Measurements from ENCODE around the gene ZNF598.

ZNF598 gene

DNA sequence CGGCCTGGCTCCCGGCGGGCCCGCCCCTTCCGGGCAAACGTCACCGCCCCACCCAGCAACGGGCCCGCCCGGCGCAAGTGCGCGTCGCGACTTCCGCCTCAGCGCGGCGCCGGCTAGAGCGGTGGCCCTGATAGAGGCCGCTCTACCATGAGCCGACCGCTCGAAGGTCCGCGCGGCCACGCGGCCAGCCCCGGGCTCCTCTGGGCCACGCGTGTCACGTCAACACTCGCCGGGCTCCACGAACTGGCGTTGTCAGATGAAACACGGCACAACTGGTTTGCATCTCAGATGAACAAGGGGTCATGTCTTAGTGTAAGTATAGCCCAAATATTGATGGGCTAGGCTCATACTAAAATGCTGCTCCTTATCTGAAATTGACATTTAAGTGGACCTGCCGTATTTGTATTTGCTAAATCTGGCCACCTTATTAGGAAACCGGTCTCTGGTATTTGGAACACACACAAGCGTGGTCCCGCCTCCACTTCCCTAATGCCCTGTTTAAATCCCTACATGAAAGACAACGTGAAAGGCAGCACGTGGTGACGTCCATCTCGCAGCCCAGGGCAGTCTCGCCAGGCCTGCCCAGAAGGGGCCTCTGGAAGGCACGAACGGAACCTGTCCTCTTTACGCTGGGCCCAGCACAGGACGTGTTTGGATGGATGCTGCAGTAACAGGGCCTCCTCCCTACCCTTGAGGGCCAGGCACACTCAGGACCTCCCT lies at the start of gene ZNF598:
Gene ZNF598 (minus strand): TSS at position 31 of the 720 bp plus-strand sequence.
- peak; percentile 55 for DNase-seq

DNA sequence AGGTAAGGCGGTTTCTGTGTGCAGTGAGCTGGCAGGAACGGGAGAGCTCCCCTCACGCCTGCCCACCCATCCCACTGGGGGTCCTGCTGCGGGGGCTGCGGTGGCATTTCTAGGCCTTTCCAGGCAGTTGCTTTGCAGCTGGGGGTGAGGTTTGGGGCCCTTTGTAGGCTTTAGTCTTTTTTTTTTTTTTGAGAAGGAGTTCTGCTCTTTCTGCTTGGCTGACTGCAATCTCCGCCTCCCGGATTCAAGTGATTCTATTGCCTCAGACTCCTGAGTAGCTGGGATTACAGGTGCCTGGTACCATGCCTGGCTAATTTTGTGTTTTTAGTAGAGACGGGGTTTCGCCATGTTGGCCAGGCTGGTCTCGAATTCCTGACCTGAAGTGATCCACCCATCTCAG lies 49.3 kb upstream of the ZNF598 start:
- DNase-seq, result no peak

DNA sequence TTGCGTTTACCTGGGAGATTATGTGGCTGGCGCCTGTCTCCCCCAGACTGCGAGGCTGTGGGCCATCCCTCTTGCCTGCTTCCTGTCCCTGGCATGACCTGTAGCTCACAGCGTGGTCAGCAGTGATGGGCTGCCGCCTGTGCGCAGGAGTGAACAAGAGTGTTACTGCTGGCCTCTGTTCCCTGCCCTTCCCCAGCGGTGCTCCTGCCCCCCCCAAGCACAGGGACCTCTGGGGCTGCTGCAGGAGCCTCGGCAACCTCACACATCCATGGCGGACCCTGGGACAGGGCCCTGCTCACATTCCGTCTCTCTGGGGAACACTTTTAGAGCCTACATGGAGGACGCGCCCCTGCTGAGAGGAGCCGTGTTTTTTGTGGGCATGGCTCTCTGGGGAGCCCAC lies 48.8 kb upstream of the ZNF598 start:
- no peak for DNase-seq

DNA sequence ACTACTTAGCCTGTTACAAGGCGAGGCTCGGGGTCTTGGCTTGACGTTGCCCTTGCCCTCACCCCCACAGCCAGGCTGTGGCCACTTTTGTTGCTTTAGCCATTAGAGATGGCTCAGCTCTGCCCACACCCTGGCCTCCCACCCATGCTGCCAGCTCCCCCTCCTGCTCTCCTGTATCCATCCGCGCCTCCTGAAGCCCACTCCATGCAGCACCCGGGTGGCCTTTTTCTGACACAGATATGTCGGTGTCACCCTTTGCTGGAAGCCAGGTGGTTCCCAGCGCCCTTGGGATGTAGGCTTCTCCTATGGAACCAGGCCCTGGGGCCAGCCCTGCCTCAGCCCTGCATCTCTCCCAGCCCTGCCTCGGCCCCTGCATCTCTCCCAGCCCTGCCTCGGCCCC lies 47.8 kb upstream of the ZNF598 start:
- DNase-seq, result no peak

DNA sequence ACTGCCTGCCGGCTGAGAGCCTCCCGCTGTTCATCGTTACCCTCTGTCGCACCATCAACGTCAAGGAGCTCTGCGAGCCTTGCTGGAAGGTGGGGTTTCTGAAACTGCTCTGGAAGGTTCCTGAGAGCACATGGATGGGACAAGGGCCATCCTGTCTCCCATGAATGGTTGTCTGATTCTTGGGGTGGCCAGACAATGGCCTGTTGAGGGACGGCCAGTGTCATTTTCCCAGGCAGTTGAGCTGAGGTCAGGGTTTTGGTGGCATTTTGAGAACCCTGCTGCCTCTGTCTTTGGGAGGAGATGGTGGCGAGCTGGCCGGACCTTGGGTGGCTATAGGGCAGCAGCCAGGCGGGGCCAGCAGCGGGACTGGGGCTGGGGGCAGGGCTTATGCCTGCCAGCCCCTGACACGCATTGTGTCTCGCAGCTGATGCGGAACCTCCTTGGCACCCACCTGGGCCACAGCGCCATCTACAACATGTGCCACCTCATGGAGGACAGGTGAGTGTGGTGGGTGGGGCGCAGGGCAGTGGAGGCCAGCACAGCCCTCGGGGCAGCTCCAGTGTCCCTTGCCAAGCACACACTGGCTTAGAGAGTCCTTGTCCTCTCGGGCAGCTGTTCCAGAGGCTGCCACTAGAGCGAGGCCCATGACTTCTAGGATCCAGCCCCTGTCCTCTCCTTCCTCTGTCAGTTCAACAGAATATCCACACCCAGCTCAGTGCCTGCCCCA lies 47.2 kb upstream of the ZNF598 start:
- DNase-seq, result no peak

DNA sequence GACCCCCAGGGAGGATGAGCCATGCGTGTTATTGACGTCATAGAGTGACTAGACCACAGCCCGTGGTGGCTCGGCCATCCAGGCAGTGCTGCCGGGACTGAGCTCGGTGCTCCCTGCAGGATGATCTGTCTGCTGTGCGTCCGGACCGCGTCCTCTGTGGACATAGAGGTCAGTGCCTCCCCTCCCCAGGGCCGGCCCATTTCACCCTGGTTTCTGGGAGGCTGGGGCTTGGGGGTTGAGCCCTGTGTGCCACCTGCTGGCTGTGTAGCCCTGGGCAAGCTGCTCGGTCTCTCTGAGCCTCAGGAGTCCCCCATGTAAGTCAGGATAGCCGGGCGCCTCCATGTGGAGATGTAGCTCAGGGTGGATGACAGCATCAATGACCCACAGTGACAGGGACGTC lies 46.5 kb upstream of the ZNF598 start:
- no peak for DNase-seq

DNA sequence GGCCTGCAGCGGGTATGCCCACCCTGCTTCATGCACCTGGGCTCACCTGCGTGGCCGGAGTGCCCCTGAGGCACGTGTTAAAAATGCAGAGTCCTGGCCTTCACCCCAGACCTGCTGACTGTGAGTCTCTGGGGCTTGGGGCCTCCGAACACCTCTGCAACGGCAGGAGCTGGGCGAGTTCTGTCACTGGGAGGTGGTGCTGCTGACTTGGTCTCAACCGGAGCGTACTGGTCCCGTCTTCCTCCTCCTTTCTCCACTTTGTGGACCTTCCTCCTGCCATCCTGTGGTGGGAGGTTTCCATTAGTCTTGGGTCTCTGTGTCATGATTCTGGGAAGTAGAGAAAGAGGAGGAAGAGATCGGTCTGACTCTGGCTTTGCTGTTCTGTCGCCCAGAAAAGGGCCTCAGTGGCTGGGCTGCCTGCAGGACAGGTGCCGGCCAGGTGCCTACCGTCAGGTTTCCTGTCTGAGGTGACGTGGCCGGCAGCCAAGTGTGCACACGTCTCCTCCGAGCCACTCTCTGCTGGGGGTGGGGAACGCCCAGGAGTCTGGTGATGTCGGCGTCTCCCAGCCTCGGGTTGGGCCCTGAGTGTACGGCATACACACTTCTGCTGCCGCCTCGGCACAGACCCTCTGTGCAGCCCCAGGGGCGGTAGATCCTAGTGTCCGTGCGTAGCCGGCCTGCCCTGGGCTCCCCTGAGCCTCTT lies 45.1 kb upstream of the ZNF598 start:
- DNase-seq, result no peak

DNA sequence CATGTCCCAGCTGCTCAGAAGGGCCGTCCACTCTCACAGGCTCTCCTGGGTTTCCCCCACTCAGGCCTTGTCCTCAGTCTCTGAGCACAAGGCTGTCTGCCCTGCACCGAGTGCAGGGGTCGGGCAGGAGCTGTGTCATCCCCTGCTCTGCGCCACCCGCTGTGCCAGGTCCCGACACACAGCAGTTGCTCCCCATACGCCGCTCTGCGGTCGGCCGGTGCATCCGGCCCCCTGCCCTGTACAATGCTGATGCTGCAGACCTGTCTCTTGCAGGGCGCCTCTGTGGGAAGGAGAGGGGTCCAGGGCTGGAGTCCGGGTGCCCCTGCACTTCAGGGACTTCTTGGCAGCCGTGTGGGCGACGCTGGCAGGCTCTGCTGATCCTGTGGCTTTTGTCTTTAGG lies 44.3 kb upstream of the ZNF598 start:
- no peak for DNase-seq

DNA sequence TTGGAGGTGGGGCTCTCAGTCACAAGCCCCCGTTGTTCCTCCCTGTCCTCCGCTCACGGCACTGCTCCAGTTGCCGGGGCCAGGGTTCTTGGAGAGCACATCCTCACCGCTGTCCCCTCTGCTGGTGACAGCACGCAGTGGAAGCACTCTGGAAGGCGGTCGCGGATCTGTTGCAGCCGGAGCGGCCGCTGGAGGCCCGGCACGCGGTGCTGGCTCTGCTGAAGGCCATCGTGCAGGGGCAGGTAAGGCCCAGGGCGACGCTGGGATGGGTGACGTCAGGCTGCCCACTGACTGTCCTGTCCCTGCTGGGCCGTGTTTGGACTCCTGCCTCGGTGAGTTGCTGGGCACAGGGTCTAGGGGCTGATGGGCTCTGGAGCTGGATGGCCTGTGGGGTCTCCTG lies 43.6 kb upstream of the ZNF598 start:
- no peak for DNase-seq

DNA sequence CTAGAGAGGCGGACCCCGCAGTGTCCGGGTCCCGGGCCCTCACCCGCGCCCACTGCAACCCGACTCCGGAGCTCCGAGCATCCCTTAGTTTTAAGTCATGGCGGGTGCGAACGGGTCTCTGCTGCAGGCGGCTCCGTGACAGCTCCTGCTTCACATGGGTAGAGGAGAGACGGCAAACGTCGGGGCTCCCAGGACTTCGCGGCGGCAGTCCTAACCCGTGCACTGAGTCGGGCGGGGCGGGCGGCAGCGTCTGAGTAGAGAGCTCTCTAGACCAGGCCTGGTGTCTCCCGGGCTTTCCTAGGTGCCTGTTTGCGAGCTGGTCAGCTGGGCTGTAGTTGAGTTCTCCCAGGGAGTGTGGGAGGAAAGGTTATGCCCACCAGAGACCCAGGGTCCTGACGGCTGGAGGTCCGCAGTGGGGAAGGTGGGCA lies 38.5 kb upstream of the ZNF598 start:
- no peak for DNase-seq

DNA sequence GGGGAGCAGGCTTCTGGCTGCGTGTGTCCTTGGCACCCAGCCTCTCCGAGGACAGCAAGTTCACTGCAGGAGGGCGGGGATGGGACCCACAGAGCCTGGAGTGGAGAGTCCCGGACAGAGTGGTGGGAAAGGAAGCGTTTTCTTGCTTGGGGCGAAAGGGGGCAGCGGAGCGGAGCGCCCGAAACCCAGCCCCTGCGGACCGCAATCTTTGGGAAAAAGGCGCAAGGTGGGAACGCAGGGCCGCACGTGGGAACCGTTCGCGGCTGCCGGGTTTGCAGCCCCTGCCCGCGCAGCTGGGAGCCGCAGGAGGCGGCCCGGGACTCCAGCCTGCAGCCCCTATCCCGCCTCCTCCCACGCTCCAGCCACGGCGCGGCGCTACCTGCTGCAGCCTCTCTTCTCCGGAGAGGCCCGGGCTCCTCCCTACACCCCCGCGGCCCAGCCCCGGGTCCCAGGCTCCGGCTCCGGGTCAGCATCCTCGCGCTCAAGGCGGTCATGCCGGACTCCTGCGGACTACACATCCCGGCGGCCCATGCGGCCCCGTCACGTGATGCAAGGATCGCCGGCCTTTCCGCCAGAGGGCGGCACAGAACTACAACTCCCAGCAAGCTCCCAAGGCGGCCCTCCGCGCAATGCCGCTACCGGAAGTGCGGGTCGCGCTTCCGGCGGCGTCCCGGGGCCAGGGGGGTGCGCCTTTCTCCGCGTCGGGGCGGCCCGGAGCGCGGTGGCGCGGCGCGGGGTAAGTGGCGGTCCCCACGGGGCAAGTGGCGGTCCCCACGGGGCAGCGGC lies 37.9 kb upstream of the ZNF598 start, which contains the start of the genes NTHL1 and TSC2:
Gene NTHL1 (minus strand): TSS at position 505 of the 786 bp plus-strand sequence. CDS start 11 bp downstream, at position 494.
Gene TSC2 (plus strand): TSS at position 656 of the 786 bp plus-strand sequence. CDS start 631 bp downstream, outside the sequence.
- DNase-seq, result peak; percentile 75

DNA sequence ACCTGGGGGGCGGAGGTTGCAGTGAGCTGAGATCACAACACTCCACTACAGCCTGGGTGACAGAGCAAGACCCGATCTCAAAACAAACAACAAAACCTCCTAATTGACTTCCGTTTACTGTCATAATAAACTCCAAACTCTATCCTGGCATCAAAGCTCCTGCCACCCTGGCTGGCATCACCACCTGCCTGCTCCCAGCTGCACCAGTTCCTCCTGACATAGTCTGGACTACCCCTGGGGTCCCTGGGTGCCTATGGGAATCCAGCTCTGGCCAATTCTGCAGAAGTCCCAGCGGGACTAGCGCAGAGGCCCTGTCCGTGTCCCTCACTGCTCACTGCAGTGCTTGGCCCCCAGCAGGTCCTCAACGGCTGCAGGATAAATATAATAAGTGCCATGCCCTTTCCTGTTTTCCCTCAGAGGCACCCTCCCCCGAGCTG lies 37.3 kb upstream of the ZNF598 start:
- no peak for DNase-seq

DNA sequence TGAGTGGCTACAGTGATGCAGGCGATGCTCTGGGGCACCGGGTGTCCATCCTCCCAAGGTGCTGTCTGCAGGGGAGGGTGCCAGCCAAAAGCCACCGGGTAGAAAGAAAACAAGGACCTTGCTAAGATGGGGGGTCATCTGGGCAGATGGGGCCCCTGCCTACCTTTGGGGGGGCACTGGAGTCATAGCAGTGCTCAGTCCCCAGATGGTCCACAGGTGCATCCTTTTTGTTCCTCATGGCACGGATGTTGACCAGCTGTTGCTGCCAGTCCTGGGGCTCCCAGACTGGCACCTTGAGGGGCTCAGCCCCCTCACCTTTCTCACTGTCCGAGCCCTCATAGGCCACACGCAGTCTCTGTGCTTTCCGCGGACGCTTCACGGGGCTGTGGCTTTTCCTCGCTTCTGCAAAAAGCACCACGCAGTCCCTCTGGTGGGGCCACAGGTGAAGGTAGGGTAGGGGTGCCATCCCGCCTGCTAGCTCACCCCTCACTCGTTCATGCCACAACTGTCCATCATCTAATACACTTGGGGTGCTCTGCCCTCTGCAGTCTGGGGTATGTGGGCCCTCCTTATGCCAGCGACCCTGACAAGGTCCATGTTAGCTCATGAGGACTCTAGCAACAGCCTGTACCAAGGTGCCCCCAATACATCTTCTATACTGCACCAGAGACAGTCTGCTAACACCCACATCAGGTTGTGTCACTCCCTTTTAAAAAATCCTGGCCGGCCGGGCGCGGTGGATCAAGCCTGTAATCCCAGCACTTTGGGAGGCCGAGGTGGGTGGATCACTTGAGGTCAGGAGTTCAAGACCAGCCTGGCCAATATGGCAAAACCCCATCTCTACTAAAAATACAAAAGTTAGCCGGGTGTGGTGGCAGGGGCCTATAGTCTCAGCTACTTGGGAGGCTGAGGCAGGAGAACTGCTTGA lies 36.6 kb upstream of the ZNF598 start:
- DNase-seq, result no peak

DNA sequence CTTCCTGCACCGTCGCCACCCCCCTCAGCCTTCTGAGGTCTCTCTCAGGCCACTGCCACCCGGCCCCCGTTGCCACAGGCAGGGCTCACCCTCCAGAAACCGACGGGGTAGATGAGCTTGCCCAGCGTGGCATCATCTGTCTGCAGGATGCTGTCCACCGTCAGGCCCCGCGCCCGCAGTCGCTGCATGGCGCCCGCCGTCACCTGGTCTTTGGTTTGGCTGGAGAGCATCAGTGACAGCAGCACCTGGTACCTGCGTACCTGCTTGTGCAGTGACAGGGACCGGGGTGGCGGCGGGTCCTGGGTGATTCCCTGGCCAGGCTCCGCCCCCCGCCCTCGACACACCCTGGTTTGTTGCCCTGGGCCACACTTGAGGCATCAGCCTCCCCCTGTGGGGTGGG lies 34.9 kb upstream of the ZNF598 start:
- no peak for DNase-seq

DNA sequence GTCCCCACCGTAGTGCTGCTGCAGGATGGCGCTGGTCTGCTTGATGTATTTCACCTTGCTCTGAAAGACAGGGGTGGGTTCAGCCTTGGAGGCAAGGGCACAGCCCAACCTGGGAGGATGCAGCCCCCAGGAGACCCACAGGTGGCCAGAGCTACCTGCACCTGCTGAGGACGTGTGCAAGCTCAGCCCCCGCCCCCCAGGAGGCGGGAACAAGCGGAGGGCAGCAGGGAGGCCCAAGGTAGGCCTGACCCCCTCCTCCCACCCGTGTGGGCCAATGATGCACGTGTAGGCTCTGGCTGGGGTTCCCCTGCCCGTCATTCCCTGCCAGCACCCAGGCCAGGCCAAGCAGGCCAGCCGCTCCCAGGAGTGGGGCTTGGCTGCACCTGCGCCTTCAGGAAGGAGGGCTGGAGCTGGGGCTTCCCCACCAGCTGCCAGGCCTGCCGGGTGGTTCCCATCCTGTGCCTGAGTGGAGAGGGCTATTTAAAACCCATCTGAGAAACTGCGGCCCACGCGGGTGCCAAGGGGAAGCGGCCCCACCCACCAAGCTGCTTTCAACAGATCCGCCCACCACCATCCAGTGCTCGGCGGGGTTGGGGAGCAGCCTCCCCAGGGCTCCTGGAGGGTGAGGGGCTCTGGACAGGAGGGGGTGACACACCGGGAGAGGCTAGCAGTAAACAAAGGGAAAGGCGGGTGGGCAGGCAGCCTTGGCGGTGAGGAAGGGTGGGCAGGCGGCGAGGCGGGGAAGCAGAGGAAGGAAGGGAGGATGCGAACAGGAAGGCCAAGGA lies 34.2 kb upstream of the ZNF598 start:
- DNase-seq, result no peak

DNA sequence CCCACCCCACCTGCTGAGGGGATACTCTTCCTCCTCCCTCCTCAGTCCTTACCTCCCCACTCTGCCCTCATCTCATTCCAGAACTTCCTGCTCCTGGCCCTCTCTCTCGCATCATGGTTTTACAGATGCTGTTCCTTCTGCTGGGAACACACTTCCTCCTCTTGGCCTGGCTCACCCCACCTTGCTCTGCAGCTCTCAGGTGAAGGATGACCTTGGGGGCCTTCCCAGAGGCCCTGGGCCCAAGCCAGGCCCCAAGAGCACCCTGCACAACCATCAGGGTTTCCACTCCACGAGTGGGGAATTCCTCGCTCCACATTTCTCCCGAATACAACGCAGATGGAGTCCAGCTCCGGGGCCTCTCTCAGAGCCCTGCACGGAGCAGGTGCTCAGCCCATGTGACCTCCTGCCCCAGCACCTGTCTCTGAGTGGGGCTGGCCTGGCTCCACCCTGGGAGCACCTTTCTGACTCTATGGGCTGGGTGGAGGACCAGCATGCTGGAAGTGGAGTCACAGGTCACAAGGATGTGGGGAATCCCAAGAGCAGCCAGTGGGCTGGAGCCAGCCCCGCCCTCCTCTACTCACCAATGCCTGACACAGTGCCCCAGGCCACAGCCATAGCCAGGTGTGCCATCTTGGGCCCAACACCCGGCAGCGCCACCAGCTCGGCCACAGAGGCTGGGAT lies 33.5 kb upstream of the ZNF598 start:
- DNase-seq, result no peak

DNA sequence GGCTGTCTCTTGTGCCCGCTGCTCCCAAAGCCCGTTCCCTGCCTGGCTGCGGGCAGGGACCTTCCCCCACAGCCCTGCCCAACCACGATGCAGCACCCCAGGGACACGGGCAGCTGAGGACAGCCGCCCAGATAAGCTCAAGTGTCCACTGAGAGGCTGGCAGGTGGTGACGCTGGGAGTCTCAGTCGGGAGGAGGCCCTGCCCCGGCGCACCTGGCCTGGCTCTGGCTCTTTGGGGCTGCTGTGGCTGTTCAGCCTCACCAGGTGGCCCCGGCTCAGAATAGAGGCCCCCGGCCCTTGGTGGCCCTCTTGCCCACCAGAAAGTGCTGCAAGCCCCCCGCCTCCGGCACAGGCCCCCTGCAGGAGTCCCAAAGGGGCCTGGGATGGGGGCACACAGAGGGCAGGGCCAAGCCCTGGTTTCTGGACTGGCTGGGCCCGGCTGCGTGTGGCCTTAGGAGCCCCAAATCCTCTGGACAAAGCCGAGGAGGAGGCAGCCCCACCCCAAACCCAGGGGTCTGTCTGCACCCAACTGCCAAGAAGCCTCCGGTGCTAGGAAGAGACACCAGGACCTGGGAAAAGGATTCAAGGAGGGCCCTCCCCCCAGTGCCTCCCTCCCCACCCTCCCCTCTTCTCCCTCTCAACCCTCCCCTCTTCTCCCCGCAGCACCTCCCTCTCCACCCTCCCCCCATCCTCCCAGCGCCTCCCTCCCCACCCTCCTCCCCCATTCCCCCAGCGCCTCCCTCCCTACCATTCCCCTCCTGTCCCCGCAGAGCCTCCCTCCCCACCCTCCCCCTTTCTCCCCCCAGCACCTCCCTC lies 32.8 kb upstream of the ZNF598 start:
- DNase-seq, result peak; percentile 33

DNA sequence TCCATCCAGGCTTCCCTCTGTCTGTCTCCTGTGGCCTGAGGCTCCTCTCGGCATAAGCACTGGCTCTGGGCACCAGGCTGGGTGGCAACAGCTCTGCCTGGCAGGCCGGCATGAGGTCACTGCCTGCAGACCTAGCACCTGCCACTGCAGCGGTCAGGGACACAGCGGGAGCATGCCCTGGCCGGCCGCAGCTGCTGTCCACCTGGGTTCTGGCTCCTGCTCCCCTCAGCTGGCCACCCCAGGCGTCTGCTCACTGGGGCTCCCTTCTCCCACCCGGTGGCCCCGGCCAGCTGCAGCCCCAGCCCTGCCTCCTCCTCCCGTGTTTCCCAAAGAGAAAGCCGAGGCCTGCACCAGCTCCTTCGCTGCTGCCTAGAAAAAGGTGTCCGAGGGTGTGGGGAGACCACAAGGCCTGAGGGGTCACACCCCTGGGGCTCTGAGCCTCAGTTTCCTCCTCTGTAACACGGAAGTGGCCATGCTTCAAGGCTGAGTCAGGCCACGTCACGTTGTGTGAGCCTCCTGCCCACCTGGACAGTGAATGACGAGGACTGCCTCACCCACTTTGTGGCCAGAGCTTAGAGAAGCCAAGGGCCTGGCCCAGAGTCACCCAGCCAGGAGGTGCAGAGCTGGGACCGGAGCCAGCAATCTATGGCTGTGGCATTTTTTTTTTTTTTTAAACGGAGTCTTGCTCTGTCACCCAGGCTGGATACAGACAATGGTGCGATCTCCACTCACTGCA lies 31.3 kb upstream of the ZNF598 start:
- no peak for DNase-seq
